H1 (cell line): Measurements from ENCODE around the gene CORO6. TPM values are rescaled to one million over a fixed set of nuclear protein-coding genes. Genes with fewer than 3 reads are reported as not detected.

Experiments used
- CTCF ChIA-PET: fragments of 300-600 bp; sonication (Branson Sonifier 250); formaldehyde crosslinking; loops from one replicate; lab custom pipeline; 2021; ENCODE audit not compliant: partially characterized antibody; lab: Charles Lee
- POLR2A ChIA-PET: fragments of 300-600 bp; sonication (Branson Sonifier 250); formaldehyde crosslinking; loops from one replicate; lab custom pipeline; 2021; ENCODE audit warnings: inconsistent platforms; ENCODE audit not compliant: partially characterized antibody; lab: Charles Lee
- DNase-seq, 2 experiments: peaks; one replicate each; pipeline versions ENCODE4 v3.0.0 to v3.0.0-alpha.2; 2010 to 2022; ENCODE audit warnings: low spot score in 2 of 2, low read depth in 1 of 2, mixed read lengths in 1 of 2
- FAIRE-seq: peaks from 2 replicates; lab custom pipeline; 2011; peaks lifted over from hg19 to GRCh38; lab: Jason Lieb, UNC
- H2AFZ ChIP-seq: 2 replicates; pipeline ENCODE4 v1.8.1; 2012; ENCODE audit warnings: low read length, inconsistent platforms
- H2AK5ac ChIP-seq: 2 replicates; pipeline ENCODE4 v1.6.1; 2013; ENCODE audit warnings: low read depth, low read length
- H2BK120ac ChIP-seq: replicated peaks from 2 replicates; pipeline ENCODE3; 2013; ENCODE audit warnings: low read depth, low read length, inconsistent platforms
- H2BK12ac ChIP-seq: 2 replicates; pipeline ENCODE4 v1.6.1; 2013; ENCODE audit warnings: low read depth, low read length
- H2BK15ac ChIP-seq: 2 replicates; pipeline ENCODE4 v1.6.1; 2013; ENCODE audit warnings: low read length
- H2BK20ac ChIP-seq: 2 replicates; pipeline ENCODE4 v1.6.1; 2013; ENCODE audit warnings: low read length
- H2BK5ac ChIP-seq: 2 replicates; pipeline ENCODE4 v1.6.1; 2013; ENCODE audit warnings: low read depth, low read length
- H3K14ac ChIP-seq: 2 replicates; pipeline ENCODE4 v1.6.1; 2013; ENCODE audit warnings: inconsistent platforms; ENCODE audit not compliant: insufficient read length
- H3K18ac ChIP-seq: 2 replicates; pipeline ENCODE4 v1.6.1; 2013; ENCODE audit warnings: low read length; ENCODE audit errors: extremely low read depth
- H3K23ac ChIP-seq: 2 replicates; pipeline ENCODE4 v1.6.1; 2013; ENCODE audit warnings: inconsistent platforms; ENCODE audit not compliant: insufficient read length
- H3K23me2 ChIP-seq: 2 replicates; pipeline ENCODE4 v1.6.1; 2013; ENCODE audit warnings: low read depth, low read length
- H3K27ac ChIP-seq: 2 replicates; pipeline ENCODE4 v1.6.1; 2011; ENCODE audit warnings: low read depth, low read length, inconsistent platforms
- H3K27me3 ChIP-seq, 4 experiments: replicated peaks in 1 of 4; 1 replicate in 1 of 4; 2 replicates in 3 of 4; pipeline versions ENCODE4 v1.6.1 to v1.8.1; 2011 to 2013; ENCODE audit warnings: low read length in 3 of 4, mild to moderate bottlenecking in 3 of 4, inconsistent platforms in 2 of 4, mixed read lengths in 2 of 4, moderate library complexity in 1 of 4; ENCODE audit not compliant: control insufficient read depth in 3 of 4, insufficient read depth in 3 of 4; ENCODE audit errors: extremely low read depth in 1 of 4
- H3K36me3 ChIP-seq, 4 experiments: 2 replicates each; pipeline versions ENCODE4 v1.6.1 to v1.8.1; 2011 to 2013; ENCODE audit warnings: mild to moderate bottlenecking in 4 of 4, low read length in 3 of 4, moderate library complexity in 2 of 4, control low read depth in 1 of 4, inconsistent platforms in 1 of 4; ENCODE audit not compliant: insufficient read depth in 4 of 4, control insufficient read depth in 2 of 4
- H3K4ac ChIP-seq: replicated peaks from 2 replicates; pipeline ENCODE3; 2013; ENCODE audit warnings: low read length, low read depth, mixed read lengths, inconsistent platforms; ENCODE audit not compliant: insufficient read length
- H3K4me1 ChIP-seq, 4 experiments: replicated peaks in 1 of 4; 1 replicate in 1 of 4; 2 replicates in 3 of 4; pipeline versions ENCODE4 v1.6.1 to v1.8.1; 2011 to 2013; ENCODE audit warnings: low read length in 3 of 4, inconsistent platforms in 2 of 4, mixed read lengths in 1 of 4; ENCODE audit not compliant: insufficient read depth in 4 of 4, control insufficient read depth in 3 of 4
- H3K4me2 ChIP-seq, 2 experiments: 2 replicates each; pipeline versions ENCODE4 v1.6.1 to v1.8.1; 2011 to 2013; ENCODE audit warnings: low read depth in 2 of 2, low read length in 2 of 2, control low read depth in 1 of 2, inconsistent platforms in 1 of 2, mild to moderate bottlenecking in 1 of 2; ENCODE audit not compliant: insufficient read depth in 1 of 2
- H3K4me3 ChIP-seq, 4 experiments: fragments of 200-600, 300-600 bp in 1 of 4; sonication (generic), shearing (Covaris generic), sonication (Bioruptor Twin) in 1 of 4; 2 replicates each; pipeline versions ENCODE4 v1.5.1 to v1.8.1; 2011 to 2016; ENCODE audit warnings: low read length in 4 of 4, low read depth in 3 of 4, control low read depth in 2 of 4, inconsistent platforms in 2 of 4, mild to moderate bottlenecking in 2 of 4, mixed read lengths in 1 of 4, moderate library complexity in 1 of 4; ENCODE audit not compliant: insufficient read depth in 2 of 4; ENCODE audit errors: extremely low read depth in 1 of 4
- H3K56ac ChIP-seq: replicated peaks from 2 replicates; pipeline ENCODE3; 2013; ENCODE audit warnings: low read depth, mild to moderate bottlenecking, mixed read lengths, low read length, inconsistent platforms; ENCODE audit not compliant: insufficient read length
- H3K79me1 ChIP-seq: 2 replicates; pipeline ENCODE4 v1.6.1; 2013; ENCODE audit warnings: low read depth, low read length, control low read depth
- H3K79me2 ChIP-seq, 2 experiments: 2 replicates each; pipeline versions ENCODE4 v1.6.1 to v1.8.1; 2012 to 2013; ENCODE audit warnings: low read length in 2 of 2, mild to moderate bottlenecking in 2 of 2, inconsistent platforms in 1 of 2; ENCODE audit not compliant: insufficient read depth in 2 of 2, control insufficient read depth in 1 of 2
- H3K9ac ChIP-seq, 4 experiments: replicated peaks in 1 of 4; 1 replicate in 1 of 4; 2 replicates in 3 of 4; pipeline versions ENCODE4 v1.6.1 to v1.8.1; 2011 to 2013; ENCODE audit warnings: low read depth in 3 of 4, low read length in 3 of 4, control low read depth in 2 of 4, mild to moderate bottlenecking in 2 of 4, moderate library complexity in 2 of 4, inconsistent platforms in 1 of 4; ENCODE audit errors: extremely low read depth in 1 of 4
- H3K9me3 ChIP-seq, 2 experiments: 2 replicates each; pipeline versions ENCODE4 v1.6.1 to v1.8.1; 2012 to 2013; ENCODE audit warnings: mild to moderate bottlenecking in 2 of 2, moderate library complexity in 2 of 2, control low read depth in 1 of 2, inconsistent platforms in 1 of 2, low read depth in 1 of 2, low read length in 1 of 2, mixed read lengths in 1 of 2; ENCODE audit not compliant: insufficient read depth in 2 of 2
- H4K20me1 ChIP-seq, 2 experiments: replicated peaks in 1 of 2; 2 replicates each; pipeline versions ENCODE3 to v1.8.1; 2011 to 2013; ENCODE audit warnings: inconsistent platforms in 2 of 2, low read length in 2 of 2, mild to moderate bottlenecking in 1 of 2; ENCODE audit not compliant: insufficient read depth in 2 of 2, control insufficient read depth in 1 of 2
- H4K5ac ChIP-seq: 2 replicates; pipeline ENCODE4 v1.6.1; 2013; ENCODE audit warnings: low read length, low read depth, mixed read lengths, inconsistent platforms; ENCODE audit not compliant: insufficient read length
- H4K8ac ChIP-seq: 2 replicates; pipeline ENCODE4 v1.8.0; 2013; ENCODE audit warnings: mild to moderate bottlenecking, moderate library complexity, low read length, inconsistent platforms; ENCODE audit not compliant: insufficient read depth; ENCODE audit errors: extremely low read depth
- H4K91ac ChIP-seq: replicated peaks from 2 replicates; pipeline ENCODE3; 2013; ENCODE audit warnings: low read length, mixed read lengths, inconsistent platforms; ENCODE audit not compliant: insufficient read length
- CHD2 ChIP-seq: IDR thresholded peaks from 2 replicates; pipeline ENCODE4 v1.6.1; 2012; ENCODE audit warnings: low read length, improper control_type of control experiment
- HDAC2 ChIP-seq, 2 experiments: fragments of 300-600 bp in 1 of 2; sonication (generic) in 1 of 2; IDR thresholded peaks; 2 replicates each; pipeline ENCODE4 v1.6.1; 2011 to 2012; ENCODE audit warnings: low read depth in 2 of 2, low read length in 2 of 2, mild to moderate bottlenecking in 2 of 2, moderate library complexity in 2 of 2, borderline replicate concordance in 1 of 2, inconsistent platforms in 1 of 2
- KDM4A ChIP-seq: IDR thresholded peaks from one replicate; pipeline ENCODE4 v1.7.1; 2012; ENCODE audit warnings: low read depth, mild to moderate bottlenecking, moderate library complexity, low read length, inconsistent platforms; ENCODE audit not compliant: severe bottlenecking
- MAFK ChIP-seq: IDR thresholded peaks from 2 replicates; pipeline ENCODE4 v1.6.1; 2012; ENCODE audit warnings: low read depth, mild to moderate bottlenecking, improper control_type of control experiment, low read length
- RBBP5 ChIP-seq: IDR thresholded peaks from 2 replicates; pipeline ENCODE4 v1.7.1; 2012; ENCODE audit warnings: low read depth, mild to moderate bottlenecking, inconsistent platforms, low read length, moderate library complexity, borderline replicate concordance
- RXRA ChIP-seq: IDR thresholded peaks from 2 replicates; pipeline ENCODE4 v1.6.1; 2011; ENCODE audit warnings: low read depth, mild to moderate bottlenecking, low read length, moderate library complexity; ENCODE audit not compliant: insufficient read depth
- SIRT6 ChIP-seq: IDR thresholded peaks from one replicate; pipeline ENCODE4 v1.7.1; 2012; ENCODE audit warnings: low read length, inconsistent platforms
- SIX5 ChIP-seq: IDR thresholded peaks from 2 replicates; pipeline ENCODE4 v1.6.1; 2011; ENCODE audit warnings: mild to moderate bottlenecking, low read depth, low read length
- SP2 ChIP-seq: IDR thresholded peaks from 2 replicates; pipeline ENCODE4 v1.6.1; 2012; ENCODE audit warnings: mild to moderate bottlenecking, low read length, inconsistent platforms
- TCF12 ChIP-seq: IDR thresholded peaks from 2 replicates; pipeline ENCODE4 v1.6.1; 2011; ENCODE audit warnings: low read depth, mild to moderate bottlenecking, low read length
- USF2 ChIP-seq: IDR thresholded peaks from 2 replicates; pipeline ENCODE4 v1.6.1; 2011; ENCODE audit warnings: low read length, improper control_type of control experiment
- WGBS, 2 experiments: shearing (Covaris generic) in 1 of 2; methylation state at CpG; one replicate each; pipeline versions ENCODE4 v1.1.6 to v1.1.7; 2013 to 2015; ENCODE audit warnings: low lambda C conversion rate in 2 of 2, mixed read lengths in 2 of 2, inconsistent platforms in 1 of 2, low coverage in 1 of 2, missing lambda C conversion rate in 1 of 2; ENCODE audit not compliant: insufficient replicate concordance in 2 of 2, insufficient coverage in 1 of 2, insufficient read length in 1 of 2; ENCODE audit errors: extremely low coverage in 1 of 2, missing lambda C conversion rate in 1 of 2; 5-methylcytosine and 5-hydroxymethylcytosine counted together
- polyA plus RNA-seq, 7 experiments: library from polyadenylated mRNA; depleted of rRNA in 3 of 7; stranded (reverse) in 5 of 7; unstranded in 2 of 7; fragments of >200 nt in 5 of 7; fragments of 200-250 nt in 2 of 7; gene quantifications; 1 replicate in 5 of 7; 2 replicates in 1 of 7; 4 replicates in 1 of 7; pipeline versions ENCODE4 v1.2.1 to v1.2.3, GENCODE V29; 2011 to 2013; ENCODE audit warnings: missing spikeins in 2 of 7, mixed read lengths in 2 of 7
- total RNA-seq: library from RNA; stranded (reverse); fragmentation: NEBNext Ultra II Directional; extraction: Animal tissue kit (Norgen Biotek cat#: 25700); gene quantifications from 2 replicates; pipeline ENCODE4 v1.2.1, GENCODE V29; 2021

Gene CORO6
- total and polyA plus RNA-seq, 2 of the 8 experiments (the other 6 are each of a cell fraction or from before 2014, with no cell fraction given): 2.5 to 8.6 TPM

DNA sequence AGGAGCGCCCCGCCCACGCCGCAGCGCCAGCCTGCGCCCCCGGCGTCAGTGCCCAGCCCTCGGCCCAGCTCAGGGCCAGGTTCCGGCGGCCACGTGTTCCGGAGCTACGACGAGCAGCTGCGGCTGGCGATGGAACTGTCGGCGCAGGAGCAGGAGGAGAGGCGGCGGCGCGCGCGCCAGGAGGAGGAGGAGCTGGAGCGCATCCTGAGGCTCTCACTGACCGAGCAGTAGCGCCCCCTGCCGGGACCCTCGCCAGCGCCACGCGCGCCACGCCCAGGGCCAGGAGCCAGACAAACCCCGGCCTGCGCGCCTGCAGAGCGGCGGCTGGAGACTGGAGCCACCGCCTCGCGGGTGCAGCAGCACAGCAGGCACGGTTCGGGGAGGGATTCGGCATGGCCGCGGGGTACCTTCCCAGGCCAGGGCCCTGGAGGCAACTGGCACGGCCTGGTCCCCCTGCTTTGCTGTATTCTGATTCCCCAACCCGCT is 9.3 kb downstream of the CORO6 start:
- Histone ChIP-seq H3K27ac (no peak overlapping the region), H3K36me3 (peaks cover 0 to 7% (median 0%) of the 10 kb centered on the region in 4 experiments; a peak in 1 of 8 replicates), H2BK15ac (0 out of 2 replicates have a peak overlapping the region, but pooled peaks have one; percentile 29), H3K4ac (no peak overlapping the region), H4K91ac (no peak overlapping the region), H3K27me3 (peaks cover 17 to 48% (median 37%) of the 10 kb centered on the region in 4 experiments), H3K9me3 (peaks cover 0 to 11% of the 10 kb centered on the region in 2 experiments; a peak in 1 of 4 replicates), H3K79me1 (peaks cover 2% of the 10 kb centered on the region; the same call in 1 of the 2 replicates), H2BK5ac (no peak overlapping the region), H3K56ac (no peak overlapping the region), H3K4me2 (peak overlapping the region; percentile 46 to 75), H2AFZ (peak overlapping the region; percentile 9; the same call in 1 of the 2 replicates), H3K79me2 (no peaks in the 10 kb centered on the region), H3K23me2 (peaks cover 13% of the 10 kb centered on the region), H2BK120ac (no peak overlapping the region), H3K4me3 (peak overlapping the region; percentile 5 to 55 (median 38); a peak in 5 of 8 replicates), H3K9ac (0 out of 7 replicates have a peak overlapping the region, but pooled peaks of 1 of the 4 experiments have one; percentile 4), H4K8ac (0 out of 2 replicates have a peak overlapping the region, but pooled peaks have one; percentile 73), H4K5ac (no peak overlapping the region), H3K18ac (peak overlapping the region; percentile 87), H2BK20ac (no peak overlapping the region), H3K14ac (no peak overlapping the region), H2BK12ac (peak overlapping the region; percentile 5; the same call in 1 of the 2 replicates), H4K20me1 (peaks cover 4 to 5% of the 10 kb centered on the region in 2 experiments), H3K23ac (no peak overlapping the region), H2AK5ac (no peak overlapping the region), H3K4me1 (peaks cover 10 to 35% (median 30%) of the 10 kb centered on the region in 4 experiments)
- FAIRE-seq (no peak), DNase-seq (peak in 1 of 2 experiments; percentile 100)
- 4% methylated on average over 30 of the region's 50 CpGs; no CpG with 5 or more reads in 1 of the 2 experiments for WGBS, 2 experiments
- CTCF ChIA-PET: interaction anchor here (0.7 to 13.1 kb wide), 13 partner anchors 8 to 481 kb away, joined by 3 to 193 read pairs (median 4); partner anchors contain the start of genes ABHD15, ANKRD13B and TP53I13
- POLR2A ChIA-PET: interaction anchor here (0.6 to 1.3 kb wide), 3 partner anchors 12 to 46 kb away, joined by 3 to 4 read pairs (median 3); no protein-coding TSS in a partner anchor
- peak; percentile 38; the same call in 1 of the 2 replicates for TF ChIP-seq USF2
- peak; percentile 77 for TF ChIP-seq KDM4A
- no peak for TF ChIP-seq CHD2
- no peak for TF ChIP-seq SP2
- TF ChIP-seq RBBP5: no peak
- TF ChIP-seq SIRT6: no peak
- TF ChIP-seq TCF12: no peak
- no peak for TF ChIP-seq SIX5
- TF ChIP-seq MAFK: no peak
- peak in 1 of 2 experiments; percentile 92; a peak in 2 of 4 replicates for TF ChIP-seq HDAC2 (IDR thresholded peaks at IDR 0.05; ENCODE audit: borderline replicate concordance in 1 of 2, low read depth in 2 of 2, low read length in 2 of 2)
- TF ChIP-seq RXRA: no peak
